Karpas-422 (cell line): ENCODE data around the gene DIP2B. TPM values are rescaled to one million over a fixed set of nuclear protein-coding genes. Genes with fewer than 3 reads are reported as not detected.
"Not testable (repeated sequence)": the region's sequence is repeated elsewhere in the genome, so short reads cannot be mapped to it uniquely, and the experiment has no call there.

Experiments used
- DNase-seq: peaks from one replicate; pipeline ENCODE4 v3.0.0-alpha.2; 2015
- H2AFZ ChIP-seq: fragments of 200-600 bp; sonication (generic); 2 replicates; pipeline ENCODE4 v1.6.1; 2014; ENCODE audit warnings: antibody characterized with exemption, low read length, mixed read lengths
- H3K27ac ChIP-seq: fragments of 200-600 bp; sonication (generic); 2 replicates; pipeline ENCODE4 v1.5.1; 2014; ENCODE audit warnings: mild to moderate bottlenecking, low read length, moderate library complexity
- H3K27me3 ChIP-seq: fragments of 200-600 bp; sonication (generic); 2 replicates; pipeline ENCODE4 v1.6.1; 2014; ENCODE audit warnings: low read length, mixed read lengths
- H3K36me3 ChIP-seq: fragments of 200-600 bp; sonication (generic); 2 replicates; pipeline ENCODE4 v1.6.1; 2014; ENCODE audit warnings: low read length, mixed read lengths; ENCODE audit not compliant: insufficient read depth
- H3K4me1 ChIP-seq: fragments of 200-600 bp; sonication (generic); 2 replicates; pipeline ENCODE4 v1.6.1; 2014; ENCODE audit warnings: mild to moderate bottlenecking, low read length, mixed read lengths
- H3K4me2 ChIP-seq: fragments of 200-600 bp; sonication (generic); 2 replicates; pipeline ENCODE4 v1.6.1; 2014; ENCODE audit warnings: low read length, low read depth, mild to moderate bottlenecking; ENCODE audit not compliant: poor library complexity, severe bottlenecking
- H3K4me3 ChIP-seq: fragments of 200-600 bp; sonication (generic); 2 replicates; pipeline ENCODE4 v1.5.1; 2014; ENCODE audit warnings: mild to moderate bottlenecking, antibody characterized with exemption, low read length, mixed read lengths
- H3K79me2 ChIP-seq: fragments of 200-600 bp; sonication (generic); 2 replicates; pipeline ENCODE4 v1.6.1; 2014; ENCODE audit warnings: mild to moderate bottlenecking, low read length, mixed read lengths
- H3K9ac ChIP-seq: fragments of 200-600 bp; sonication (generic); 2 replicates; pipeline ENCODE4 v1.6.0; 2014; ENCODE audit warnings: low read length
- H3K9me2 ChIP-seq: fragments of 200-600 bp; sonication (generic), shearing (Covaris generic); replicated peaks from 2 replicates; pipeline ENCODE4 v1.6.0; 2014; ENCODE audit warnings: mild to moderate bottlenecking, low read length, moderate library complexity; ENCODE audit not compliant: insufficient read depth
- H3K9me3 ChIP-seq: fragments of 300-700, 200-600 bp; sonication (generic); 2 replicates; pipeline ENCODE4 v1.6.1; 2014; ENCODE audit warnings: low read length, mixed read lengths
- H4K20me1 ChIP-seq: fragments of 200-600 bp; sonication (generic); 2 replicates; pipeline ENCODE4 v1.6.1; 2014; ENCODE audit warnings: mild to moderate bottlenecking, antibody characterized with exemption, low read length, low read depth; ENCODE audit not compliant: insufficient read depth
- total RNA-seq: library from RNA; depleted of rRNA; stranded (reverse); fragments of >200 nt; shearing (Covaris generic); gene quantifications from 2 replicates; pipeline ENCODE4 v1.2.3, GENCODE V29; 2014; ENCODE audit warnings: low replicate concordance

Gene DIP2B
- total RNA-seq, 1 experiment from 2014 or later: 37.5 TPM

DNA sequence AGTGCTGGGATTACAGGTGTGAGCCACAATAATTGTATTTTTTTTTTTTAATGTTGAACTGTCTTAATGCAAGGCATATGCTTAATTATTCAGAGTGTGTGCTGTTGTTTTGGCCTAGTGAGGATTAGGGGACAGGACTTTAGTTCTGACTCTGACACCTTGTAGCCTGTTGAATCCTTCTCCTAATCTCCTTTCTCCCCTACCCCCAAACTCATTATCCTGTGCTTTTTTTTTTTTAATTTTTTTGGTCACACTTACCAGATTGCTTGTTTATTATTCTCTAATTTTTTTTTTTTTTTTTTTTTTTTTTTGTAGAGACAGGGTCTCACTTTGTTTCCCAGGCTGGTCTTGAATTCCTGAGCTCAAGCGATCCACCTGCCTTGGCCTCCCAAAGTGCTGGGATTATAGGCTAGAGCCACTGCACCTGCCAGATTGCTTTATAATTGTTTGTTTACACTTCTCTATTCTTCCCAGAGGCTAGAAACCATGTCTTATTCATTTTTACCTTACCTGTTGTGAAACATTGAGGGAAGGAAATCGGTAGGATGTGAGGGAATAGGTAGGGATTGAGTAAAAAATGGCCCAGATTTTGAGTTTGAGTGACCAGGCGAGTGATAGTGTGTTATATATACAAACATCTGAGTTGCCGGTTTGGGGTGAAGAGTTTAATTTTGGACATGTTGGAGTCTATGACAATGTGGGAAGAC, 32.2 kb downstream of the DIP2B start:
- Histone ChIP-seq H3K9me2 (no peaks in the 10 kb centered on the region), H3K4me1 (peaks cover 41% of the 10 kb centered on the region), H2AFZ (no peak overlapping the region), H3K4me2 (peak overlapping the region; percentile 5), H3K4me3 (no peak overlapping the region), H3K79me2 (peaks cover 88% of the 10 kb centered on the region), H3K27me3 (no peaks in the 10 kb centered on the region), H3K9me3 (no peaks in the 10 kb centered on the region), H3K36me3 (no peaks in the 10 kb centered on the region), H4K20me1 (no peaks in the 10 kb centered on the region), H3K27ac (no peak overlapping the region), H3K9ac (no peak overlapping the region)
- DNase-seq: no peak

DNA sequence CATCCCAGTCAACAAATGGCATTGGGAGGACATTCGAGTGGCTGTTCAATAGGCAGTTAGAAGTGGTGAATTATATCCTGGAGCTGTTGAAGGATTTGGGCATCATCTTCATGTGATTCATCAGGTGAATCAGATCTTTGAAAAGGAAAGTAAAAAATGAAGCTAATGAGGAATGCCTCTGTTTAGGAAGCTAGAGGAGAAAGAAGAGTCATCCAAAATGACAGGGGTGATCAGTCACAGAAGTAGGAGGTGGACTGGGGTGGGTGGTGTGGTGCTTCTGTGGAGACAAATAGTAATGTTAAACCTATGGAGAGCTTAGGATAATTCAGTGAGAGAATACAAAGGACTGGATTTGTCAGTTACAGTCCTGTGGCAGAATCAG, 32.7 kb downstream of the DIP2B start:
- Histone ChIP-seq H3K27ac (0 out of 2 replicates have a peak overlapping the region, but pooled peaks have one; percentile 17), H3K4me2 (peak overlapping the region; percentile 5), H3K79me2 (peaks cover 88% of the 10 kb centered on the region), H3K36me3 (no peaks in the 10 kb centered on the region), H4K20me1 (no peaks in the 10 kb centered on the region), H3K9ac (no peak overlapping the region), H3K4me3 (no peak overlapping the region), H3K9me2 (no peaks in the 10 kb centered on the region), H3K9me3 (no peaks in the 10 kb centered on the region), H2AFZ (no peak overlapping the region), H3K4me1 (peaks cover 41% of the 10 kb centered on the region), H3K27me3 (no peaks in the 10 kb centered on the region)
- no peak for DNase-seq

DNA sequence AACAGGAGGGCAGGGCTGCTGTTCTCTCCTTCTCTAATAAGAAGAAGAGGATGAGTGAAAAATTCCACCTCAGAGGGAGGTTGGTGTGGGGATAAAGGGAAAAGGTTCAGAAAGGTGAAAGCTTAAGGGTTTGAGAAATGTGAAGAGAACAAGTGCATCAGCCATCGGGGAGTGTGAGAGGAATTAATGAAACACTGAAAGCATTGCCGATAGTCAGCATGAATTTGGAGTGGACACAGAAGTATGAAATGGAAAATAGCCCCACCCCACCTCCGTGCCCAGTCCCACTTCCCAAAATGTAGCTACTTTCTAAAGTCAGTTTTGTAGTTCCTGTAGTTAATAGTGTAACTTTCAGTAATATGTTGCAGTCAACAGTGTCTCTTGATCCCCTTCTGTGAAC, 33.4 kb downstream of the DIP2B start:
- peak overlapping the region; percentile 17; the same call in 1 of the 2 replicates for H3K27ac ChIP-seq
- H3K4me2 ChIP-seq: peak overlapping the region; percentile 5
- no peaks in the 10 kb centered on the region for H3K36me3 ChIP-seq
- no peak overlapping the region for H3K9ac ChIP-seq
- no peak overlapping the region for H3K4me3 ChIP-seq
- H4K20me1 ChIP-seq: no peaks in the 10 kb centered on the region
- no peaks in the 10 kb centered on the region for H3K27me3 ChIP-seq
- H3K79me2 ChIP-seq: peaks cover 88% of the 10 kb centered on the region
- H3K4me1 ChIP-seq: peaks cover 35% of the 10 kb centered on the region
- no peak overlapping the region for H2AFZ ChIP-seq
- no peaks in the 10 kb centered on the region for H3K9me2 ChIP-seq
- H3K9me3 ChIP-seq: no peaks in the 10 kb centered on the region
- no peak for DNase-seq

DNA sequence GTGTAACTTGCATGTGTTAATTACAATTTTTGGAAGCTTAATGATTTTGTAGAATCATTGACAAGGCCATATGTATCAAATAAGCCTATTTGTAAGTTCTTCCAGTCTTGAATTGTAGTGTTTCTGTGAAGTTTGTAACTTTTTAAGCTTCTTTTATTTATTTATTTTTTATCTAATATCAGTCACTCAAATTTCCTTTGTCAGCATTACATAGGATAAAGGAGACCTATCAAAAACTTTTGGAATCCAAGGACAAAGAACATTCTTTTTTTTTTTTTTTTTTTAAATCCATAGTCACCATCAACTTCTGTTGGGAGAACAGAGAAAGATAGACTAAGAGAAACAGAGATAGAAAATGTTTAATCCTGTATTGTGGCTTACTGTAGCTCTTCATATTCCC, 36.4 kb downstream of the DIP2B start:
- Histone ChIP-seq H3K79me2 (peaks cover 89% of the 10 kb centered on the region), H4K20me1 (no peaks in the 10 kb centered on the region), H2AFZ (no peak overlapping the region), H3K9me2 (no peaks in the 10 kb centered on the region), H3K27me3 (no peaks in the 10 kb centered on the region), H3K9ac (no peak overlapping the region), H3K9me3 (no peaks in the 10 kb centered on the region), H3K27ac (no peak overlapping the region), H3K4me2 (no peak overlapping the region), H3K36me3 (no peaks in the 10 kb centered on the region), H3K4me1 (peaks cover 33% of the 10 kb centered on the region), H3K4me3 (no peak overlapping the region)
- DNase-seq: no peak

DNA sequence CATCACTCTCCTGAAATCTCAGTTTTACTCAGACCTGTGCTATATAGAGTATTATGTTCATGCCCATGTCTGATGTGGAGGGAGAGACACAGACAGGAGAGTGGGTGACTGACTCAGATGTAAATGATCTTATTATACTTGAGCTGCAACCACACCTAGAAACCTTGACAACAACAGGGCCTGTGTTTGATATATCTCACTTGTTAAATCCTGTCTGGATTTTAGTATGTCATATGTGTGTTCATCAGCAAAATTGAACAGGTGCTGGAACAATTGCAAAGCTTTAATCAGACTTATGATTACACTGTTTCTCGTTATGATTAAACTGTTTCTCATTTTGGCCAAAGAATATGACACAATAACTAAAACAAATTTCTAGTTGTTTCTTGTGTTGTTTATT, 37.7 kb downstream of the DIP2B start:
- H3K4me3 ChIP-seq: no peak overlapping the region
- H3K36me3 ChIP-seq: no peaks in the 10 kb centered on the region
- H4K20me1 ChIP-seq: no peaks in the 10 kb centered on the region
- H3K9me2 ChIP-seq: no peaks in the 10 kb centered on the region
- peaks cover 39% of the 10 kb centered on the region for H3K4me1 ChIP-seq
- H3K9ac ChIP-seq: no peak overlapping the region
- no peaks in the 10 kb centered on the region for H3K27me3 ChIP-seq
- H3K27ac ChIP-seq: no peak overlapping the region
- H2AFZ ChIP-seq: no peak overlapping the region
- no peaks in the 10 kb centered on the region for H3K9me3 ChIP-seq
- no peak overlapping the region for H3K4me2 ChIP-seq
- H3K79me2 ChIP-seq: peaks cover 90% of the 10 kb centered on the region
- DNase-seq: no peak

DNA sequence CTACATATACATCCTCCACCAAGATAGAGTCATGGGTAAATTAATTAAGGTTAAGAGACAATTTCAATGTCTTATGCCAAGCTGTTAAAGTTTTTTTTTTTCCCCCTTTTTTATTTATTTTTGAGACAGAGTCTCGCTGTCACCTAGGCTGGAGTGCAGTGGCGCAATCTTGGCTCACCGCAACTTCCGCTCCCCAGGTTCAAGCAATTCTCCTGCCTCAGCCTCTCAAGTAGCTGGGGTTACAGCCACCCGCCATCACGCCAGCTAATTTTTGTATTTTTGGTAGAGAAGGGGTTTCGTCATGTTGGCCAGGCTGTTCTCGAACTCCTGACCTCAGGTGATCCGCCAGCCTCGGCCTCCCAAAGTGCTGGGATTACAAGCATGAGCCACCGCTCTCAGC, 38.4 kb downstream of the DIP2B start:
- not testable (repeated sequence) for H4K20me1 ChIP-seq, H3K36me3 ChIP-seq, H2AFZ ChIP-seq, H3K9ac ChIP-seq, H3K9me2 ChIP-seq, H3K27ac ChIP-seq, DNase-seq, H3K9me3 ChIP-seq, H3K4me3 ChIP-seq, H3K27me3 ChIP-seq, H3K4me2 ChIP-seq
- Histone ChIP-seq H3K4me1 (peaks cover 35% of the 10 kb centered on the region), H3K79me2 (peaks cover 90% of the 10 kb centered on the region)

DNA sequence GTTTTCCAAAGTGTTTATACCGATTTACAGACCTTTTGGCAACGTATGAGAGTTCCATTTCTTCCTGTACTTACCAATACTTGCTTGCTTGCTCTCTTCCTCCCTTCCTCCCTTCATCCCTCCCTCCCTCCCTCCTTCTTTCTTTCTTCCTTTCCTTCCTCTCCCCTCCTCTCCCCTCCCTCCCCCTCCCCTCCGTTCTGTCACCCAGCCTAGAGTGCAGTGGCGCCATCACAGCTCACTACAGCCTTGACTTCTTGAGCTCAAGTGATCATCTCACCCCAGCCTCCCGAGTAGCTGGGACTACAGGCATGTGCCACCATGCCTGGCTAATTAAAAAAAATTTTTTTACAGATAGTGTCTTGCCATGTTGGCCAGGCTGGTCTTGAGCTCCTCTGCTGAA, 40.4 kb downstream of the DIP2B start:
- Histone ChIP-seq H2AFZ (no peak overlapping the region), H3K4me3 (no peak overlapping the region), H3K9ac (no peak overlapping the region), H3K27ac (no peak overlapping the region), H3K4me2 (no peak overlapping the region), H4K20me1 (no peaks in the 10 kb centered on the region), H3K9me2 (no peaks in the 10 kb centered on the region), H3K9me3 (no peaks in the 10 kb centered on the region), H3K4me1 (peaks cover 33% of the 10 kb centered on the region), H3K27me3 (no peaks in the 10 kb centered on the region), H3K79me2 (peaks cover 89% of the 10 kb centered on the region), H3K36me3 (no peaks in the 10 kb centered on the region)
- DNase-seq: no peak

DNA sequence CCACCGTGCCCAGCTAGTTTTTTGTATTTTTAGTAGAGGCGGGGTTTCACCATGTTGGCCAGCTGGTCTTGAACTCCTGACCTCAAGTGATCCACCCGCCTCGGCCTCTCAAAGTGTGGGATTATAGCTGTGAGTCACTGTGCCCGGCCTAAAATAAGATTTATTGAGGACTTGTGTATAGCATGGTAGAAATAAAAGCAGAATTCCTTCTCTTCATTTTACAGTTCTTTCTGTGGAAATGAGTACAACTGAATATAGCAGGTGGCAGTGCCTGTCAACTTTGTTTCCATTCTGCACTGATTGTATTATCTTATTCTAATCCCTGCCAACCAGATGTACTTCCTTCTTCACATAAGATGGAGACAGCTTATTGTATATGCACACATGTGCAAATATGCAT, 41.0 kb downstream of the DIP2B start:
- DNase-seq: no peak
- peak overlapping the region; percentile 26 for H3K4me2 ChIP-seq
- H3K9me2 ChIP-seq: no peaks in the 10 kb centered on the region
- H3K9ac ChIP-seq: no peak overlapping the region
- no peaks in the 10 kb centered on the region for H4K20me1 ChIP-seq
- no peak overlapping the region for H3K4me3 ChIP-seq
- H3K79me2 ChIP-seq: peaks cover 95% of the 10 kb centered on the region
- no peak overlapping the region for H2AFZ ChIP-seq
- H3K4me1 ChIP-seq: peaks cover 33% of the 10 kb centered on the region
- peak overlapping the region; percentile 46 for H3K27ac ChIP-seq
- H3K36me3 ChIP-seq: no peaks in the 10 kb centered on the region
- H3K27me3 ChIP-seq: no peaks in the 10 kb centered on the region
- H3K9me3 ChIP-seq: no peaks in the 10 kb centered on the region
